ENCODE results near the gene KCNH5.

Gene KCNH5

DNA sequence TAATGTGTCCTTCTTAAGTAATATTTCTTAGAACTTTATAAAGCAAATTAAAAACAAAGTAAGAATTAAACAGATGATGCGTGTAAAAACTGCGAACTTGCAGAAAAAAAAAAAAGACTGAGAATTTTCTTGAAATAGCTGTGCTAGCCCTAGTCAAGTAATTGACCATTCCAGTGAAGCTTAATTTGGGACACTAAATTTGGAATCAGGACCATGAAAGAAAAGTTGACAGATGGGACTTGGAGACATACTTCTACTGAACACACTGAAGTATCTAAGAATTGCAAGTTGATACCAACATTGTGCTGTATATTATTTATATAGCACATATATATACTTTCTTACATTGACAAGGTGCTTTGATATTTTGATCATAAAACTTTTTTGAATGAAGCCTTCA, 386.6 kb downstream of the KCNH5 start:
- H3K27ac ChIP-seq: no peak overlapping the region
- DNase-seq (ENCODE audit: low spot score): no peak
- CTCF ChIA-PET: no interaction called here
- TF ChIP-seq, protein P1, sequence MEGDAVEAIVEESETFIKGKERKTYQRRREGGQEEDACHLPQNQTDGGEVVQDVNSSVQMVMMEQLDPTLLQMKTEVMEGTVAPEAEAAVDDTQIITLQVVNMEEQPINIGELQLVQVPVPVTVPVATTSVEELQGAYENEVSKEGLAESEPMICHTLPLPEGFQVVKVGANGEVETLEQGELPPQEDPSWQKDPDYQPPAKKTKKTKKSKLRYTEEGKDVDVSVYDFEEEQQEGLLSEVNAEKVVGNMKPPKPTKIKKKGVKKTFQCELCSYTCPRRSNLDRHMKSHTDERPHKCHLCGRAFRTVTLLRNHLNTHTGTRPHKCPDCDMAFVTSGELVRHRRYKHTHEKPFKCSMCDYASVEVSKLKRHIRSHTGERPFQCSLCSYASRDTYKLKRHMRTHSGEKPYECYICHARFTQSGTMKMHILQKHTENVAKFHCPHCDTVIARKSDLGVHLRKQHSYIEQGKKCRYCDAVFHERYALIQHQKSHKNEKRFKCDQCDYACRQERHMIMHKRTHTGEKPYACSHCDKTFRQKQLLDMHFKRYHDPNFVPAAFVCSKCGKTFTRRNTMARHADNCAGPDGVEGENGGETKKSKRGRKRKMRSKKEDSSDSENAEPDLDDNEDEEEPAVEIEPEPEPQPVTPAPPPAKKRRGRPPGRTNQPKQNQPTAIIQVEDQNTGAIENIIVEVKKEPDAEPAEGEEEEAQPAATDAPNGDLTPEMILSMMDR (conservative IDR thresholded peaks at IDR 0.05; ENCODE audit: low read depth): no peak
- POLR2A ChIA-PET (ENCODE audit: low non-redundant PET): no interaction called here

DNA sequence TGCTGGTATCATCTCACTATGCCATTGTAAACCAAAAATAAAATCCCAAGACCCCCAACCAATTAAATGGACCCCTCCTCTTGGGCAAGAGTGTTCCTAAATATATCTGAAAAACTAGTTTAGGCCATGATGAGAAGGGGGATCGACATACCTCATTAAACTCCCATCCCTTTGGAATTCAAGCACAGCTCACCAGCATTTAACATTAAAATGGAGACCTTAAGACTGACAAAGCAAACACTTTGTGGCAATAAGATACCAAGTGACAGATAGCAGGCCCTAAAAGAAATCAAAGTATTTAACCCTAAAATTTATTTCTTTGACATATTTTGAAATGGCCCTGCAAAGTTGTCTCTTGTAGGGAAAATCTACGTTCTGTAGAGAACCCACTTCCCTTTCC, 387.9 kb downstream of the KCNH5 start:
- DNase-seq (ENCODE audit: low spot score): no peak
- no peak overlapping the region for H3K27ac ChIP-seq
- CTCF ChIA-PET: no interaction called here
- POLR2A ChIA-PET (ENCODE audit: low non-redundant PET): no interaction called here
- TF ChIP-seq, protein P1 (conservative IDR thresholded peaks at IDR 0.05; ENCODE audit: low read depth): no peak

DNA sequence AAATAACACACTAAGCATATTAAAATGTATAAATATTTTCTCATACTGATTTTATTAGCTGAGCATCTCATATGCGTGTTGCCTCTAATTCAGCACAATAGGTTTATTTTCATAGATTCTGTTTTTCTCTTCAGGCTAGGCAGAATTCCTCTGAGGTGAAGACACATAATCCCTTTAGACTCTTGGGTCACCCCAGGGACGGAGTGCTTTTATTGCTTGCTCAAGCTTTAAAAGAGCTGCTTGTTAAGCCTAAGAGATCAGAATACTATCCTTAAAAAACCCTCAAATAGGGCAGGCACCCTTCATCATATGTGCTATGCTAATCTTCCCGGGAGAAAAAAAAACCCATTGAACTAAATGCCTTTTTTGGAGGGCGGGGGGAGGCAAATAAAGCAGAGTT, 390.1 kb downstream of the KCNH5 start:
- CTCF ChIA-PET: no interaction called here
- no peak overlapping the region for H3K27ac ChIP-seq
- no peak for DNase-seq (ENCODE audit: low spot score)
- POLR2A ChIA-PET (ENCODE audit: low non-redundant PET): no interaction called here
- TF ChIP-seq, protein P1 (conservative IDR thresholded peaks at IDR 0.05; ENCODE audit: low read depth): no peak

DNA sequence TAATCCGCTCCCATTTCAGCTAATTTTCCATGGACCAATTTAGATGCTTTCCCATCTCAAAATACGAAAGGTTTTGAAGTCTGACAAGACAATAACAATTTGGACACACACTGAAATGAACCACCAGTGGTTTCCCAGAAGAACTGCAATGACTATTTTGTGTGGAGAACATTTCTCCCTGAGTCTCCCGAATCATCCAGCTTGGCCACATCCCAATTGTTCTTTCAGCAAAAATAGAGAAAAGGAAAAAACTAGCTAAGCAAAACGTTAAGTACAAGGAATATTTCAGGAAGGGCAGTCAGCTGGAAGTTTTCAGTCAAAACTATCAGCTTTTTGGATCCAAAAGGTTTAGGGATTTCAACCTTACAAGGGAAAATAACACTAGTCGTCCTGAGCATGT, 390.6 kb downstream of the KCNH5 start:
- ChIA-PET POLR2A (ENCODE audit: low non-redundant PET) (no interaction called here), CTCF (no interaction called here)
- no peak for DNase-seq (ENCODE audit: low spot score)
- no peak overlapping the region for H3K27ac ChIP-seq
- TF ChIP-seq, protein P1 (conservative IDR thresholded peaks at IDR 0.05; ENCODE audit: low read depth): no peak
